ENCODE measurements around the gene EIF4A3.

DNA sequence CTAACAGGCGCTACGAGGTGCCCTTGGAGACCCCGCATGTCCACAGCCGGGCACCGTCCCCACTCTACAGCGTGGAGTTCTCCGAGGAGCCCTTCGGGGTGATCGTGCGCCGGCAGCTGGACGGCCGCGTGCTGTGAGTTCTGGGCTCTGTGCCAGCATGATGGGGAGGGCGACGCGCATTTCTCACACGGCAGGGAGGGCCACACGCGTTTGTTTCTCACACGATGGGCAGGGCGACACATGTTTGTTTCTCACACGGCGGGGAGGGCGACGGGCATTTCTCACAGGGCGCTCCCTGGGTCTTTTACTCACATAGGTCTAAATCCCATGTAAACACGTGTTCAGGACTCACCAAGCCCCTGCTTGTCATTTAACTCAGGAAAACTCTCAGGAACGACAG, 41.2 kb downstream of the EIF4A3 start:
- TF ChIP-seq, protein P1, sequence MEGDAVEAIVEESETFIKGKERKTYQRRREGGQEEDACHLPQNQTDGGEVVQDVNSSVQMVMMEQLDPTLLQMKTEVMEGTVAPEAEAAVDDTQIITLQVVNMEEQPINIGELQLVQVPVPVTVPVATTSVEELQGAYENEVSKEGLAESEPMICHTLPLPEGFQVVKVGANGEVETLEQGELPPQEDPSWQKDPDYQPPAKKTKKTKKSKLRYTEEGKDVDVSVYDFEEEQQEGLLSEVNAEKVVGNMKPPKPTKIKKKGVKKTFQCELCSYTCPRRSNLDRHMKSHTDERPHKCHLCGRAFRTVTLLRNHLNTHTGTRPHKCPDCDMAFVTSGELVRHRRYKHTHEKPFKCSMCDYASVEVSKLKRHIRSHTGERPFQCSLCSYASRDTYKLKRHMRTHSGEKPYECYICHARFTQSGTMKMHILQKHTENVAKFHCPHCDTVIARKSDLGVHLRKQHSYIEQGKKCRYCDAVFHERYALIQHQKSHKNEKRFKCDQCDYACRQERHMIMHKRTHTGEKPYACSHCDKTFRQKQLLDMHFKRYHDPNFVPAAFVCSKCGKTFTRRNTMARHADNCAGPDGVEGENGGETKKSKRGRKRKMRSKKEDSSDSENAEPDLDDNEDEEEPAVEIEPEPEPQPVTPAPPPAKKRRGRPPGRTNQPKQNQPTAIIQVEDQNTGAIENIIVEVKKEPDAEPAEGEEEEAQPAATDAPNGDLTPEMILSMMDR (IDR thresholded peaks at IDR 0.05), result no peak
- peak in 1 of 2 donors; percentile 15 for TF ChIP-seq POLR2AphosphoS5 (IDR thresholded peaks at IDR 0.05)
- TF ChIP-seq EP300 (IDR thresholded peaks at IDR 0.05), result no peak

All from esophagus muscularis mucosa (tissue), 4 donors.